ENCODE measurements around the gene MINDY4. TPM values are rescaled to one million over a fixed set of nuclear protein-coding genes. Genes with fewer than 3 reads are reported as not detected.

Gene MINDY4
- total RNA-seq, 1 experiment from 2014 or later = 3.0 TPM

DNA sequence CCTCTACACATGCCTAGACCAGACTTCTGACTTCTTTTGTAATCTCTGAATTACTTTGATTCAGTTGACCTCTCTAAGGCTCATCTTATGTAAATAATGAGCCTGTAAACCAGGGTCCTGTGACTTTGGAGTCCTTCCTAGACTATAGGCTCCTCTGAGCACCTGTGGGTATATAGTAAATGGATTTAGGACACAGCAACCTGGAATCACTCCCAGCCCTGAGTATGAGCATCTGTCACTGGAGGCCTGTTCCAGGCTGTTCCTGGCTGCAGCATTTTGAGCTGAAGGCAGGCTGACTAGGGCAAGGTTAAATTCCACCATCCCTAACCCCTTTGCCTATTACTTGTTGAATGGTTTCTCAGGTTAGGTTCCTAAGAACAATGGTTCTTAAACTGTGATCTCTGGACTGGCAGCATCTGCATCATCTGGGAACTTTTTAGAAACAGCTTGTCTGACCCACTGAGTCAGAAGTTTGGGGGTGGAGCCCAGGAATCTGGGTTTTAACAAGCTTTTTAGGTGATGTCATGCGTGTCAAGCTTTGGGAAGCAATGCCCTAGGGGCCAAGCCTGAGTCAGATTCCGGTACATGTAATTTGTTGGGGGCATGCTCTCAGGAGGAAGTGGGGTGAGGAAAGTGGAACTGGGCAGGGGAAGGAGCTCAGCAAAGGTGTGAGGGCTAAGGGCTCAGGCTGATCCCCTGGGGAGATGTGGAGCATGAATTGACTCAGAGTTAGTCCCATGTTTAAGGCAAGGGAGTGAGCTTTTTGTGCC, 28.2 kb downstream of the MINDY4 start:
- peak overlapping the region; percentile 73 for H3K27ac ChIP-seq (ENCODE audit: low read length)
- H3K9me3 ChIP-seq (ENCODE audit: low read length) = no peaks in the 10 kb centered on the region
- H2AFZ ChIP-seq (ENCODE audit: low read length) = no peak overlapping the region
- ATAC-seq = peak; percentile 49
- TF ChIP-seq EZH2 (IDR thresholded peaks at IDR 0.05; ENCODE audit: low read length, unreplicated experiment) = no peak
- TF ChIP-seq, protein P1, sequence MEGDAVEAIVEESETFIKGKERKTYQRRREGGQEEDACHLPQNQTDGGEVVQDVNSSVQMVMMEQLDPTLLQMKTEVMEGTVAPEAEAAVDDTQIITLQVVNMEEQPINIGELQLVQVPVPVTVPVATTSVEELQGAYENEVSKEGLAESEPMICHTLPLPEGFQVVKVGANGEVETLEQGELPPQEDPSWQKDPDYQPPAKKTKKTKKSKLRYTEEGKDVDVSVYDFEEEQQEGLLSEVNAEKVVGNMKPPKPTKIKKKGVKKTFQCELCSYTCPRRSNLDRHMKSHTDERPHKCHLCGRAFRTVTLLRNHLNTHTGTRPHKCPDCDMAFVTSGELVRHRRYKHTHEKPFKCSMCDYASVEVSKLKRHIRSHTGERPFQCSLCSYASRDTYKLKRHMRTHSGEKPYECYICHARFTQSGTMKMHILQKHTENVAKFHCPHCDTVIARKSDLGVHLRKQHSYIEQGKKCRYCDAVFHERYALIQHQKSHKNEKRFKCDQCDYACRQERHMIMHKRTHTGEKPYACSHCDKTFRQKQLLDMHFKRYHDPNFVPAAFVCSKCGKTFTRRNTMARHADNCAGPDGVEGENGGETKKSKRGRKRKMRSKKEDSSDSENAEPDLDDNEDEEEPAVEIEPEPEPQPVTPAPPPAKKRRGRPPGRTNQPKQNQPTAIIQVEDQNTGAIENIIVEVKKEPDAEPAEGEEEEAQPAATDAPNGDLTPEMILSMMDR (conservative IDR thresholded peaks at IDR 0.05; ENCODE audit: low read depth, low read length) = no peak
- TF ChIP-seq EZH2phosphoT487 (IDR thresholded peaks at IDR 0.05; ENCODE audit: borderline replicate concordance, low read length) = no peak
- H4K20me1 ChIP-seq (ENCODE audit: low read length) = no peaks in the 10 kb centered on the region
- peaks cover 63% of the 10 kb centered on the region for H3K4me1 ChIP-seq (ENCODE audit: insufficient read depth, low read length)
- ChIA-PET CTCF (interaction anchor here (0.8 to 1.3 kb wide), 3 partner anchors 139 to 323 kb away, joined by 4 to 7 read pairs (median 4); no protein-coding TSS in a partner anchor), POLR2A (ENCODE audit: unreplicated experiment) (no interaction called here)
- no peaks in the 10 kb centered on the region for H3K9me2 ChIP-seq (replicated peaks; ENCODE audit: low read length)
- H3K27me3 ChIP-seq (ENCODE audit: low read length) = no peaks in the 10 kb centered on the region
- H3K36me3 ChIP-seq (ENCODE audit: low read depth, low read length) = no peaks in the 10 kb centered on the region
- H3F3A ChIP-seq (ENCODE audit: low read length, unreplicated experiment) = no peaks in the 10 kb centered on the region
- intact Hi-C loops (cut with micrococcal nuclease) = no loop called here
- no peak overlapping the region for H3K4me3 ChIP-seq (ENCODE audit: low read length)
- no TSS peak for BruUV-seq (replicated peaks)
- DNase-seq = peak; percentile 92
- H3K79me2 ChIP-seq (ENCODE audit: low read length) = no peaks in the 10 kb centered on the region
- peak overlapping the region; percentile 50 for H3K4me2 ChIP-seq (ENCODE audit: low read length)
- H3K9ac ChIP-seq (ENCODE audit: low read length) = peak overlapping the region; percentile 8; the same call in 1 of the 2 replicates

DNA sequence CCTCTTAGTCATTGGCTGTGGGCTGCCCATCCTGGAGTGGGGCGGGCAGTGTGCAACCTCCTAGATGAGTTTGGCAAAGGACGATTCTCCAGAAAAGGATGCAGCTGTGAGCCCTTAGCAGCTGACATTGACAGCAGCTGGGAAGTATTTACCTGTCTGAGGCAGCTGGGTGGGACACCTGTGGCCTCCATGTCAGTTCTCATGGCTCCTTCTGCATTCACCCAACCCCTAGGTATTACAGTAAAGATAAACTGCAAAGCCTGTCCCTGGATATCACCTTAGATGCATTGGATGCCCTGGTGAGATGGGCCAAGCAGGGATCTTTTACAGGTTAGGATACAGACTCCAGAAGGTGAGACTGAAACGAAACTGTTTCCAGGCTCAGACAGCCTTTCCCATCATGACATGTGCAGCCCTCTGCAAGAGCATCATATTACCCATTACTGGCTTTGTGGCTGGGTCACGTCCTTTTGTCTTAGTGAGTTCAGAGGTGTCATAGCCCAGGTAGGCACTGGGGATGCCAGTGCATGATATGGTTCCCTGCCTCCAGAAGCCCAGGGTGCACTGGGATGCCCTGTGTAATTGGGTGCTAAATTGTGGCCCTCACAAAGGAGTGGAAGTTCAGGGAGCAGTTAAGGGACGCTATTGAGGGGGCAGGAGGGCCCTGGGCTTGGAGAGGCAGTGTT, 28.9 kb downstream of the MINDY4 start:
- Histone ChIP-seq H3K79me2 (ENCODE audit: low read length) (no peaks in the 10 kb centered on the region), H2AFZ (ENCODE audit: low read length) (no peak overlapping the region), H3K27ac (ENCODE audit: low read length) (peak overlapping the region; percentile 73), H3K9me2 (replicated peaks; ENCODE audit: low read length) (no peaks in the 10 kb centered on the region), H3K4me3 (ENCODE audit: low read length) (no peak overlapping the region), H3K36me3 (ENCODE audit: low read depth, low read length) (no peaks in the 10 kb centered on the region), H3F3A (ENCODE audit: low read length, unreplicated experiment) (no peaks in the 10 kb centered on the region), H3K9ac (ENCODE audit: low read length) (no peak overlapping the region), H3K4me1 (ENCODE audit: insufficient read depth, low read length) (peaks cover 64% of the 10 kb centered on the region), H3K4me2 (ENCODE audit: low read length) (peak overlapping the region; percentile 50), H3K27me3 (ENCODE audit: low read length) (no peaks in the 10 kb centered on the region), H3K9me3 (ENCODE audit: low read length) (no peaks in the 10 kb centered on the region), H4K20me1 (ENCODE audit: low read length) (no peaks in the 10 kb centered on the region)
- ChIA-PET CTCF (interaction anchor here (0.8 to 1.3 kb wide), 3 partner anchors 138 to 322 kb away, joined by 4 to 7 read pairs (median 4); no protein-coding TSS in a partner anchor), POLR2A (ENCODE audit: unreplicated experiment) (no interaction called here)
- BruUV-seq (replicated peaks) = no TSS peak
- intact Hi-C loops (cut with micrococcal nuclease) = loop anchor here (1.0 to 5.0 kb wide), 3 partner anchors 87 to 322 kb away; no protein-coding TSS in a partner anchor
- ATAC-seq (no peak; the same call in 1 of the 2 replicates), DNase-seq (no peak)
- TF ChIP-seq EZH2phosphoT487 (IDR thresholded peaks at IDR 0.05; ENCODE audit: borderline replicate concordance, low read length) (no peak), EZH2 (IDR thresholded peaks at IDR 0.05; ENCODE audit: low read length, unreplicated experiment) (no peak)
- TF ChIP-seq, protein P1 (conservative IDR thresholded peaks at IDR 0.05; ENCODE audit: low read depth, low read length) = no peak

All from PC-3 (cell line).